ENCODE measurements around the gene ZNF232. TPM values are rescaled to one million over a fixed set of nuclear protein-coding genes. Genes with fewer than 3 reads are reported as not detected.
"Not testable (repeated sequence)": the region's sequence is repeated elsewhere in the genome, so short reads cannot be mapped to it uniquely, and the experiment has no call there.

The ZNF232 gene
- total RNA-seq, 4 donors from 2014 or later = 8.4 to 12.5 (median 10.8) TPM

GRCh38 chr17:5121186-5121841 is 9.6 kb upstream of the ZNF232 start:
- intact Hi-C loops (cut with DNase I) = no loop called here
- Histone ChIP-seq H3K4me3 (no peak overlapping the region), H3K4me1 (peaks cover 9 to 24% (median 18%) of the 10 kb centered on the region in 4 donors), H3K36me3 (no peaks in the 10 kb centered on the region), H3K27ac (replicated peaks in 1 of 4) (no peak overlapping the region), H3K27me3 (peaks cover 0 to 70% (median 9%) of the 10 kb centered on the region in 4 donors), H3K9me3 (peaks cover 0 to 7% (median 0%) of the 10 kb centered on the region in 4 donors)
- DNase-seq (ENCODE audit: extremely low spot score) = no peak
- no peak for TF ChIP-seq EP300 (IDR thresholded peaks at IDR 0.05)
- TF ChIP-seq, protein P1, sequence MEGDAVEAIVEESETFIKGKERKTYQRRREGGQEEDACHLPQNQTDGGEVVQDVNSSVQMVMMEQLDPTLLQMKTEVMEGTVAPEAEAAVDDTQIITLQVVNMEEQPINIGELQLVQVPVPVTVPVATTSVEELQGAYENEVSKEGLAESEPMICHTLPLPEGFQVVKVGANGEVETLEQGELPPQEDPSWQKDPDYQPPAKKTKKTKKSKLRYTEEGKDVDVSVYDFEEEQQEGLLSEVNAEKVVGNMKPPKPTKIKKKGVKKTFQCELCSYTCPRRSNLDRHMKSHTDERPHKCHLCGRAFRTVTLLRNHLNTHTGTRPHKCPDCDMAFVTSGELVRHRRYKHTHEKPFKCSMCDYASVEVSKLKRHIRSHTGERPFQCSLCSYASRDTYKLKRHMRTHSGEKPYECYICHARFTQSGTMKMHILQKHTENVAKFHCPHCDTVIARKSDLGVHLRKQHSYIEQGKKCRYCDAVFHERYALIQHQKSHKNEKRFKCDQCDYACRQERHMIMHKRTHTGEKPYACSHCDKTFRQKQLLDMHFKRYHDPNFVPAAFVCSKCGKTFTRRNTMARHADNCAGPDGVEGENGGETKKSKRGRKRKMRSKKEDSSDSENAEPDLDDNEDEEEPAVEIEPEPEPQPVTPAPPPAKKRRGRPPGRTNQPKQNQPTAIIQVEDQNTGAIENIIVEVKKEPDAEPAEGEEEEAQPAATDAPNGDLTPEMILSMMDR (IDR thresholded peaks at IDR 0.05) = no peak
- no peak for TF ChIP-seq POLR2AphosphoS5 (IDR thresholded peaks at IDR 0.05)
- no peak for TF ChIP-seq POLR2A (IDR thresholded peaks at IDR 0.05; ENCODE audit: low read depth)
- WGBS = 94% methylated on average over 13 of the region's 16 CpGs

- H3K4me3 ChIP-seq; intact Hi-C loops (cut with DNase I); H3K36me3 ChIP-seq; H3K9me3 ChIP-seq; DNase-seq (ENCODE audit: extremely low spot score); H3K27ac ChIP-seq (replicated peaks in 1 of 4): not testable (repeated sequence)
- WGBS = 81% methylated on average over 4 of the region's 6 CpGs
- Histone ChIP-seq H3K27me3 (peaks cover 3 to 77% (median 16%) of the 10 kb centered on the region in 4 donors), H3K4me1 (peaks cover 9 to 30% (median 25%) of the 10 kb centered on the region in 4 donors)
Measured at GRCh38 chr17:5120436-5121185, 8.9 kb upstream of the ZNF232 start.

- 82% methylated on average over 7 of the region's 7 CpGs for WGBS
- Histone ChIP-seq H3K4me1 (peaks cover 9 to 33% (median 25%) of the 10 kb centered on the region in 4 donors), H3K9me3 (peaks cover 0 to 7% (median 0%) of the 10 kb centered on the region in 4 donors), H3K4me3 (no peak overlapping the region), H3K27me3 (peaks cover 4 to 83% (median 20%) of the 10 kb centered on the region in 4 donors), H3K36me3 (no peaks in the 10 kb centered on the region), H3K27ac (replicated peaks in 1 of 4) (no peak overlapping the region)
- TF ChIP-seq EP300 (IDR thresholded peaks at IDR 0.05) = no peak
- no peak for TF ChIP-seq POLR2AphosphoS5 (IDR thresholded peaks at IDR 0.05)
- TF ChIP-seq, protein P1 (IDR thresholded peaks at IDR 0.05) = no peak
- no peak for TF ChIP-seq POLR2A (IDR thresholded peaks at IDR 0.05; ENCODE audit: low read depth)
- intact Hi-C loops (cut with DNase I) = no loop called here
- no peak for DNase-seq (ENCODE audit: extremely low spot score)
Measured at GRCh38 chr17:5120036-5120435, 8.4 kb upstream of the ZNF232 start.

- 81% methylated on average over 5 of the region's 6 CpGs for whole genome bisulfite sequencing
Measured at GRCh38 chr17:5118219-5118618, 6.5 kb upstream of the ZNF232 start.

More at GRCh38 chr17:5118219-5118618, 6.5 kb upstream of the ZNF232 start:
- no peak overlapping the region for H3K27ac ChIP-seq (replicated peaks in 1 of 4)
- no peak for TF ChIP-seq POLR2A (IDR thresholded peaks at IDR 0.05; ENCODE audit: low read depth)
- TF ChIP-seq POLR2AphosphoS5 (IDR thresholded peaks at IDR 0.05) = no peak
- TF ChIP-seq, protein P1 (IDR thresholded peaks at IDR 0.05) = no peak
- TF ChIP-seq EP300 (IDR thresholded peaks at IDR 0.05) = no peak
- H3K36me3 ChIP-seq = peaks cover 0 to 6% (median 1%) of the 10 kb centered on the region in 4 donors
- peaks cover 0 to 7% (median 0%) of the 10 kb centered on the region in 4 donors for H3K9me3 ChIP-seq
- H3K4me1 ChIP-seq = peaks cover 9 to 29% (median 21%) of the 10 kb centered on the region in 4 donors
- H3K4me3 ChIP-seq = no peak overlapping the region
- peaks cover 4 to 74% (median 22%) of the 10 kb centered on the region in 4 donors for H3K27me3 ChIP-seq
- intact Hi-C loops (cut with DNase I) = no loop called here
- DNase-seq (ENCODE audit: extremely low spot score) = no peak

Data from esophagus muscularis mucosa (tissue), 4 donors.